Activated CD4-positive, alpha-beta memory T cell treated with anti-CD3 and anti-CD28 coated beads for 36 hours (primary cell): ENCODE results near the gene CHST5. TPM values are rescaled to one million over a fixed set of nuclear protein-coding genes. Genes with fewer than 3 reads are reported as not detected.
"Not testable (repeated sequence)": the region's sequence is repeated elsewhere in the genome, so short reads cannot be mapped to it uniquely, and the experiment has no call there.

Experiments
- CTCF ChIA-PET: fragments of 350-600 bp; sonication (Branson Sonifier 250); formaldehyde crosslinking; loops from one replicate; lab custom pipeline; 2021; ENCODE audit warnings: antibody characterized with exemption, inconsistent platforms; lab: Charles Lee
- POLR2A ChIA-PET: fragments of 350-600 bp; sonication (Branson Sonifier 250); formaldehyde crosslinking; loops from one replicate; lab custom pipeline; 2021; ENCODE audit warnings: antibody characterized with exemption; lab: Charles Lee
- DNase-seq: peaks from one replicate; pipeline ENCODE4 v3.0.0-alpha.2; 2020
- H3K27ac Mint-ChIP-seq: one replicate; pipeline ENCODE4 v1.8.0; 2021; ENCODE audit warnings: mixed read lengths
- H3K27me3 Mint-ChIP-seq: one replicate; pipeline ENCODE4 v1.8.0; 2021; ENCODE audit warnings: mixed read lengths
- H3K36me3 Mint-ChIP-seq: one replicate; pipeline ENCODE4 v1.8.0; 2021; ENCODE audit warnings: mixed read lengths
- H3K4me1 Mint-ChIP-seq: one replicate; pipeline ENCODE4 v1.8.0; 2021; ENCODE audit warnings: low read depth, mixed read lengths
- H3K4me3 Mint-ChIP-seq: one replicate; pipeline ENCODE4 v1.8.0; 2021; ENCODE audit warnings: mild to moderate bottlenecking, mixed read lengths
- H3K9me3 Mint-ChIP-seq: one replicate; pipeline ENCODE4 v1.8.0; 2021; ENCODE audit warnings: mixed read lengths
- intact Hi-C: fragments of 100-400 bp; cut with micrococcal nuclease; formaldehyde crosslinking; loops from one replicate; pipeline ENCODE4 v1.15.1; 2023
- total RNA-seq, 2 experiments: library from RNA; stranded (reverse); gene quantifications; one replicate each; pipeline ENCODE4 v1.2.3, GENCODE V29; 2021

CHST5 gene
- total RNA-seq, 2 experiments from 2014 or later, result 0.34 TPM; not detected in 1

DNA sequence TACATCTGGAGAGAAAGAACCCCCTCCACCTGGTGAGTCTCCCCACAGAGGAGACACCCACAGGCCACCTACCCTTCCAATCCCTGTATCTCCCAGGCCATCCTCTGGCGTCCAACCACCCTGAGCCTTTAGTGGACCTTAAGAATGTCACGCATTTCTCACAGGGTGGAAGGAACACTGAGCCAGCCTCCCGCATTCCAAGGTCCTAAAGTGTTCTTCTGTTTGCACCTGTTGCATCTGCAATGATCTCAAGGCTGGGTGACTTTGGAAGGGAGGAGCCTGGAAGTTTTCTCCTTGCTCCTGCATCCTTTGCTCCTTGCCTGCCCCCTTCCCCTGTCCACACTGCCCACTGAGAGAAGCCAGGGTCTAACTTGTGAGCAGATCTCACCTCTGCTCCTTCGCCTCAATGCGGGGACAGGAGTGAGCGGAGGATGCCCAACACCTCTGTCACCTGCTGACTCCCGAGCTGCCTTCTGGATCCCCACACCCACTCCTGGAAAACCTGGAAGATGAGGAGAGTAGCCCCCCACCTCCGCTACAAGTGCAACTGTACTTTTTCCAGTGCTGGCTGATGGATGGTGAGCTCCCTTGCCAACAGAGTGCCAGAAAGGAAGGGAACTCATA is 3.7 kb downstream of the CHST5 start:
- no peak overlapping the region for H3K4me3 Mint-ChIP-seq
- no peak overlapping the region for H3K27ac Mint-ChIP-seq
- H3K4me1 Mint-ChIP-seq, result no peaks in the 10 kb centered on the region
- CTCF ChIA-PET, result interaction anchor here (0.8 to 1.5 kb wide), 3 partner anchors 10 to 298 kb away, joined by 3 to 8 read pairs (median 3); no protein-coding TSS in a partner anchor
- H3K9me3 Mint-ChIP-seq, result no peaks in the 10 kb centered on the region
- intact Hi-C loops, result no loop called here
- no peak for DNase-seq
- H3K36me3 Mint-ChIP-seq, result no peaks in the 10 kb centered on the region
- H3K27me3 Mint-ChIP-seq, result no peaks in the 10 kb centered on the region
- POLR2A ChIA-PET, result no interaction called here

DNA sequence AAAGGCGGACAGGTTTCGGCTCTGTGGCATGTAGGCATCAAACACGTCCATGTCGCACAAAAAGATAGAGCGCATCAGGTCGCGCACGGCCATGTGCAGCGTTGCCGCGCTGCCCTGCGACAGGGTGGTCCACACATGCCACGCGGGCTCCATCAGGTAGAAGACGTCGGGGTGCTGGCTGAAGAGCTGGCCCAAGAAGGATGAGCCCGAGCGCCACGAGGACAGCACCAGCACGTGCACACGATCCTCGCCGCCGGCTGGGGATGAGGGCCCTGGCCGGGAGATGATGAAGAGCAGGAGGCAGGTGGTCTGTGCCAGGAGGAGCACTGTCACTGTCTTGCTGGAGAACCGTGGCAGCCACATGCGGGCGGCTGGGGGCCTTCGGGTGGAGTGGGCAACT is 5.9 kb downstream of the CHST5 start:
- H3K4me3 Mint-ChIP-seq, result no peak overlapping the region
- ChIA-PET CTCF (no interaction called here), POLR2A (no interaction called here)
- no peak for DNase-seq
- no peaks in the 10 kb centered on the region for H3K9me3 Mint-ChIP-seq
- intact Hi-C loops, result no loop called here
- no peaks in the 10 kb centered on the region for H3K4me1 Mint-ChIP-seq
- no peaks in the 10 kb centered on the region for H3K27me3 Mint-ChIP-seq
- no peak overlapping the region for H3K27ac Mint-ChIP-seq
- no peaks in the 10 kb centered on the region for H3K36me3 Mint-ChIP-seq

DNA sequence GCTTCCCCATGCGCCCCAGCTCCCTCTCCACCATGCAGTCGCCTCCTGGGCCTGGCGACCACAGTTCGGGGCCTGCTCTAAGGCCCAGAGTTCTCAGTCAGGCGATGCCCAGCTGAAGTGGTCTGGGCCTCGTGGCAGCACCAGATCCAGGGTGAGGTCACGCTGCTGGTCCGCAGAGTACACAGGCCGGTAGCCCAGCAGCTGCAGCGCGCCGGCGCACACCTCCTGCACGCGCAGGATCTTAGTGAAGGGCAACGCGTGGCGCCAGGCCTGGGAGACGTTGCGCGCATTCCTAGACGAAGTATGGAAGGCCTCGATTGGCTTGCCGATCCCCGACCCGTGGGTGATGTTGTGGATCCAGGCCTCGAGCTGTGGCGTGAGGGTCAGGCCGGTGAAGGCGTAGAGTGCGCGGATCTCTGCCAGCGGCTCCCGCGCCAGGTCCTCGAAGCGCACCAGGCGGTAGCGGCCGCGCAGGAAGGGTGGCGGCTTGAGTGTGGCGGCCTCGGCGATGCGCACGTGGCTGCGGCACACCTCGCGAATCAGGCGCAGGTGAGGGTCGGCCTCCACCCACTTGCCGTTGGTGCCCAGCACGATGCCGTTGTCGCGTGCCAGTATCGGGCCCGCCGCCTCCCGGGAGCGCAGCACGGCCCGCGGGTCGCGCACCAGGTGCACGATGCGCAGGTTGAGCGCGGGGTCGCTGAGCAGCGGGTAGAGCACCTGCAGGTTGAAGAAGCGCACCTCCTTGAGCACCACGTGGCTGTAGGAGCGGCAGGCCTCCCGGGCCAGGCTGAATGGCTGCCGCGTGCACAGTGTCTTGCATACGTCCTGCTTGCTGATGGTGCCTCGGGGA is 6.6 kb downstream of the CHST5 start:
- intact Hi-C loops, result no loop called here
- Mint-ChIP-seq H3K27me3 (no peaks in the 10 kb centered on the region), H3K4me3 (no peak overlapping the region), H3K36me3 (no peaks in the 10 kb centered on the region), H3K27ac (no peak overlapping the region), H3K4me1 (no peaks in the 10 kb centered on the region), H3K9me3 (no peaks in the 10 kb centered on the region)
- POLR2A ChIA-PET, result no interaction called here
- CTCF ChIA-PET, result interaction anchor here (0.6 kb wide), 1 partner anchor 12 kb away, joined by 3 read pairs; no protein-coding TSS in a partner anchor
- DNase-seq, result no peak

GRCh38 chr16:75527825-75528299 is 8.0 kb downstream of the CHST5 start:
- Mint-ChIP-seq H3K27ac (no peak overlapping the region), H3K4me3 (no peak overlapping the region), H3K27me3 (no peaks in the 10 kb centered on the region), H3K4me1 (no peaks in the 10 kb centered on the region), H3K36me3 (no peaks in the 10 kb centered on the region), H3K9me3 (no peaks in the 10 kb centered on the region)
- DNase-seq, result no peak
- ChIA-PET CTCF (no interaction called here), POLR2A (no interaction called here)
- intact Hi-C loops, result no loop called here

DNA sequence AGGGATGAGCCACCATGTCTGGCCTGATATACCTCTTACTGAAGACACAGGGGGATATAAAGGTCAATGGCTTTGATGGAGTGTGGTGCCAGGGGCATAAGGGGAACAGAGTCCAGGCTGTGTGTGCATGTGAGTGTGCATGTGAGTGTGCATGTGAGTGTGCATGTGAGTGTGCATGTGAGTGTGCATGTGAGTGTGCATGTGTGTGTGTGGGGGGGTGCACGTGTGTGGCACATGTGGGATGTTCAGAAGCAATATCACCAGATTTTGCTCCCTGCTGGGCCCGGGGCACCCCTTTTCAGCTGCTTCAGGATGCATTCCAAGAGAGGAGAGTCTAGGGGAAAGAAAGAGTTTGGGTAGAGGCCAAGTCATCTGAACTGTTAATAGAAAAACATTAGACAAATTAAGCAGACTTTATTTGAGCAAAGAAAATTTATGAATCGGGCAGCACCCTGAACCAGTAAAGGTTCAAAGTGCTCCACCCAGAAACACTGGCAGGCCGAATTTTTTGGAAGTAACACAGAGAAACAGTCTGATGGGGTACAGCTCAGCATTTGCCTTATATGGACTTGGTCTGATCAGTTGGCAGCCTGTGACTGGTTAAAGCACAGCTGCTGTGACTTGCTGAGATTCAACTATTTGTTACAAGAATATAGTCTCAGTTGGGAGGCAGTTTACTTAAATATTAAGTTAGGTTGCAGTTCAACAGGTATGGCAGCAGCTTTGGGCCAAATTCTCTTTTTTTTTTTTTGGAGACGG is 9.7 kb downstream of the CHST5 start:
- Mint-ChIP-seq H3K9me3 (no peaks in the 10 kb centered on the region), H3K4me1 (no peaks in the 10 kb centered on the region), H3K36me3 (no peaks in the 10 kb centered on the region), H3K4me3 (no peak overlapping the region), H3K27me3 (no peaks in the 10 kb centered on the region), H3K27ac (no peak overlapping the region)
- CTCF ChIA-PET, result interaction anchor here (1.1 kb wide), 1 partner anchor 9 kb away, joined by 3 read pairs; no protein-coding TSS in a partner anchor
- no peak for DNase-seq
- intact Hi-C loops, result no loop called here
- POLR2A ChIA-PET, result no interaction called here

GRCh38 chr16:75519175-75519574 is 16.7 kb downstream of the CHST5 start:
- no peaks in the 10 kb centered on the region for H3K27me3 Mint-ChIP-seq
- no peaks in the 10 kb centered on the region for H3K36me3 Mint-ChIP-seq
- DNase-seq, result no peak
- H3K4me1 Mint-ChIP-seq, result peaks cover 10% of the 10 kb centered on the region
- H3K27ac Mint-ChIP-seq, result no peak overlapping the region
- no peak overlapping the region for H3K4me3 Mint-ChIP-seq
- ChIA-PET POLR2A (no interaction called here), CTCF (interaction anchor here (3.3 kb wide), 1 partner anchor 47 kb away, joined by 36 read pairs; no protein-coding TSS in a partner anchor)
- no peaks in the 10 kb centered on the region for H3K9me3 Mint-ChIP-seq
- intact Hi-C loops, result no loop called here

GRCh38 chr16:75516189-75516966 is 19.5 kb downstream of the CHST5 start:
- intact Hi-C loops, result loop anchor here (2.0 kb wide), 1 partner anchor 48 kb away; no protein-coding TSS in a partner anchor

DNA sequence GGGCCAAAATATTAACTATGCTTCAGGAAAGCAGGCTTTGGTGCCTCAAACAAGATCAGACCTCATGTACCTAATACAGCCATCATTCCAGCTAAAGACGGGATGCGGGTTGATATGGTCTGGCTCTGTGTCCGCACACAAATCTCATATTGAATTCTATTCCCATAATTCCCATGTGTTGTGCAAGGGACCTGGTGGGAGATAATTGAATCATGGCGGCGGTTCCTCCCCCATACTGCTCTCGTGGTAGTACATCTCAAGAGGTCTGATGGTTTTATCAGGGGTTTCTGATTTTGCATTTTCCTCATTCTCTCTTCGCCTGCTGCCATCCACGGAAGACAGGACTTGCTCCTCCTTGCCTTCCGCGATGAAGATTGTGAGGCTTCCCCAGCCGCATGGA is 21.6 kb downstream of the CHST5 start:
- no peak for DNase-seq
- Mint-ChIP-seq H3K27me3 (no peaks in the 10 kb centered on the region), H3K9me3 (no peaks in the 10 kb centered on the region), H3K36me3 (no peaks in the 10 kb centered on the region), H3K4me3 (no peak overlapping the region), H3K4me1 (peaks cover 10% of the 10 kb centered on the region), H3K27ac (no peak overlapping the region)
- intact Hi-C loops, result no loop called here
- ChIA-PET POLR2A (interaction anchor here (0.6 kb wide), 1 partner anchor 23 kb away, joined by 3 read pairs; no protein-coding TSS in a partner anchor), CTCF (interaction anchor here (0.6 to 1.1 kb wide), 2 partner anchors 49 to 404 kb away, joined by 3 to 5 read pairs; no protein-coding TSS in a partner anchor)

More at GRCh38 chr16:75516189-75516966, 19.5 kb downstream of the CHST5 start:
- H3K36me3 Mint-ChIP-seq, H3K9me3 Mint-ChIP-seq, H3K27ac Mint-ChIP-seq, H3K27me3 Mint-ChIP-seq: not testable (repeated sequence)
- Mint-ChIP-seq H3K4me1 (peaks cover 10% of the 10 kb centered on the region), H3K4me3 (peak overlapping the region; percentile 72)
- DNase-seq, result peak; percentile 38
- ChIA-PET POLR2A (interaction anchor here (0.9 to 2.0 kb wide), 4 partner anchors 39 to 131 kb away, joined by 3 to 12 read pairs (median 6); partner anchors contain the start of genes KARS1, TERF2IP, TMEM170A and TMEM231), CTCF (interaction anchor here (1.0 to 3.3 kb wide), 25 partner anchors 9 to 317 kb away, joined by 3 to 36 read pairs (median 6); partner anchors contain the start of genes CFDP1, GABARAPL2 and TMEM170A)

DNA sequence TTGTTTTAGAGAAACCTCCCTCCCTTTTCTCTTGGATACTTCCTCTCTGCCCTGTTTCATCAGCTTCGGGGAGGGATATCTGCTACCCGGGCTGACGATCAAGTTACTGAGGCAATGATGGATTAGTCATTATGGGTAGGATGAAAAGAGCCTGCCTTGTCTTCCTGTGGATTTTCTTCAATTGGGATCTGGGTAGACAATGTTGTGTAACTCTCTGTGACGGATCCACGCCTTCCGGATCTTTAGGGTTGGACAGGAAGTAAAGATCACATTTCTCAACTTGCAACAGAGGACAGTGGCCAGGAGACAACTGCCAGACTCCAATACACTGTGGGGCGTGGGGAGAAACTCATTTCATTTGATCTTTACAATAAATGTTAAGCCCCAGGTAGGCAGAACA is 29.3 kb downstream of the CHST5 start:
- H3K4me3 Mint-ChIP-seq, result no peak overlapping the region
- no peak for DNase-seq
- H3K4me1 Mint-ChIP-seq, result peaks cover 6% of the 10 kb centered on the region
- no peaks in the 10 kb centered on the region for H3K9me3 Mint-ChIP-seq
- ChIA-PET POLR2A (no interaction called here), CTCF (interaction anchor here (2.0 kb wide), 1 partner anchor 10 kb away, joined by 8 read pairs; no protein-coding TSS in a partner anchor)
- H3K27me3 Mint-ChIP-seq, result peaks cover 10% of the 10 kb centered on the region
- H3K36me3 Mint-ChIP-seq, result no peaks in the 10 kb centered on the region
- no peak overlapping the region for H3K27ac Mint-ChIP-seq
- intact Hi-C loops, result no loop called here

GRCh38 chr16:75506107-75506506 is 29.8 kb downstream of the CHST5 start:
- ChIA-PET CTCF (interaction anchor here (1.1 kb wide), 1 partner anchor 41 kb away, joined by 6 read pairs; no protein-coding TSS in a partner anchor), POLR2A (no interaction called here)
- intact Hi-C loops, result no loop called here
- no peak for DNase-seq
- Mint-ChIP-seq H3K9me3 (no peaks in the 10 kb centered on the region), H3K4me1 (peaks cover 6% of the 10 kb centered on the region), H3K27ac (no peak overlapping the region), H3K27me3 (peaks cover 10% of the 10 kb centered on the region), H3K4me3 (no peak overlapping the region), H3K36me3 (no peaks in the 10 kb centered on the region)

GRCh38 chr16:75503801-75504200 is 32.1 kb downstream of the CHST5 start:
- peaks cover 6% of the 10 kb centered on the region for H3K4me1 Mint-ChIP-seq
- H3K27me3 Mint-ChIP-seq, result peaks cover 10% of the 10 kb centered on the region
- H3K9me3 Mint-ChIP-seq, result no peaks in the 10 kb centered on the region
- H3K36me3 Mint-ChIP-seq, result no peaks in the 10 kb centered on the region
- ChIA-PET POLR2A (no interaction called here), CTCF (no interaction called here)
- H3K27ac Mint-ChIP-seq, result no peak overlapping the region
- H3K4me3 Mint-ChIP-seq, result no peak overlapping the region
- intact Hi-C loops, result no loop called here
- DNase-seq, result no peak
